ENCODE measurements around the gene DDX24.

DNA sequence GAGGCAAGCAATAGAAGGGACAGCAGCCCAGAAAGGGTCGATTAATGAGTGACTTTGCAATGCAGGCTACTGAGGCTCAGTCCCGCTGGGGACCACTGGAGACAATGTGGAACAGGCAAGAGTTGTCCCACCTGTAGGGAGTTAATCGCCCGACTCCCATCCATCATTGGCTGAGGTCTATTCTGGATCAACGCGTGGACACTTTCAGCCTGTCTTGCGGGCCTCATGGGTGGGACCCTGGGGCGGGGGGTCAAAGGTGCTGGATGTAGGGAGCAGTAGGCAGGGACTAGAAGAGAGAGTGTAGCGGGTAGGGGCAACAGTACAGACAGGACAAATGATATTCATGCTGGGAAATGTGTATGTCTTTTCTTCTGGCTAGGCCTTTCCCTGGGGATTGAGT is 42.3 kb upstream of the DDX24 start:
- TF ChIP-seq, protein P1, sequence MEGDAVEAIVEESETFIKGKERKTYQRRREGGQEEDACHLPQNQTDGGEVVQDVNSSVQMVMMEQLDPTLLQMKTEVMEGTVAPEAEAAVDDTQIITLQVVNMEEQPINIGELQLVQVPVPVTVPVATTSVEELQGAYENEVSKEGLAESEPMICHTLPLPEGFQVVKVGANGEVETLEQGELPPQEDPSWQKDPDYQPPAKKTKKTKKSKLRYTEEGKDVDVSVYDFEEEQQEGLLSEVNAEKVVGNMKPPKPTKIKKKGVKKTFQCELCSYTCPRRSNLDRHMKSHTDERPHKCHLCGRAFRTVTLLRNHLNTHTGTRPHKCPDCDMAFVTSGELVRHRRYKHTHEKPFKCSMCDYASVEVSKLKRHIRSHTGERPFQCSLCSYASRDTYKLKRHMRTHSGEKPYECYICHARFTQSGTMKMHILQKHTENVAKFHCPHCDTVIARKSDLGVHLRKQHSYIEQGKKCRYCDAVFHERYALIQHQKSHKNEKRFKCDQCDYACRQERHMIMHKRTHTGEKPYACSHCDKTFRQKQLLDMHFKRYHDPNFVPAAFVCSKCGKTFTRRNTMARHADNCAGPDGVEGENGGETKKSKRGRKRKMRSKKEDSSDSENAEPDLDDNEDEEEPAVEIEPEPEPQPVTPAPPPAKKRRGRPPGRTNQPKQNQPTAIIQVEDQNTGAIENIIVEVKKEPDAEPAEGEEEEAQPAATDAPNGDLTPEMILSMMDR (IDR thresholded peaks at IDR 0.05) = no peak
- TF ChIP-seq POLR2A (IDR thresholded peaks at IDR 0.05) = no peak
- no peak for TF ChIP-seq POLR2AphosphoS5 (IDR thresholded peaks at IDR 0.05)

Data from prostate gland (tissue), 2 donors.